Left ventricle myocardium inferior (tissue), 1 donor: ENCODE measurements around the gene SLC35A2. TPM values are rescaled to one million over a fixed set of nuclear protein-coding genes. Genes with fewer than 3 reads are reported as not detected.

Experiments used
- DNase-seq: peaks from one replicate; pipeline ENCODE4 v3.0.0-alpha.2; 2020
- H3K27ac ChIP-seq: fragments of 200-600 bp; replicated peaks from 2 replicates; pipeline ENCODE4 v1.8.0; 2021
- H3K27me3 ChIP-seq: fragments of 200-600 bp; 2 replicates; pipeline ENCODE4 v1.8.0; 2021; ENCODE audit warnings: low read depth
- H3K36me3 ChIP-seq: fragments of 200-600 bp; 2 replicates; pipeline ENCODE4 v1.8.0; 2021
- H3K4me1 ChIP-seq: fragments of 200-600 bp; 2 replicates; pipeline ENCODE4 v1.8.0; 2021
- H3K4me3 ChIP-seq: fragments of 200-600 bp; 2 replicates; pipeline ENCODE4 v1.8.0; 2021; ENCODE audit warnings: mild to moderate bottlenecking, moderate library complexity
- H3K9me3 ChIP-seq: fragments of 200-600 bp; replicated peaks from 2 replicates; pipeline ENCODE4 v1.8.0; 2021
- intact Hi-C: fragments of 100-400 bp; cut with micrococcal nuclease; formaldehyde crosslinking; loops from one replicate; pipeline ENCODE4 v1.11.0; 2022
- total RNA-seq: library from RNA; stranded (reverse); fragmentation: NEBNext Ultra II Directional; extraction: Animal tissue kit (Norgen Biotek cat#: 25700); gene quantifications from one replicate; pipeline ENCODE4 v1.2.1, GENCODE V29; 2021
- TF ChIP-seq, protein P1 (sequence below): fragments of 200-600 bp; IDR thresholded peaks from 2 replicates; pipeline ENCODE4 v1.8.0; 2021; ENCODE audit warnings: antibody characterized with exemption, mild to moderate bottlenecking, borderline replicate concordance
- donor health status: DM: no; HTN: yes; CAD: no; lungs with severe emphysema.

The SLC35A2 gene
- total RNA-seq, 1 donor from 2014 or later = 10.4 TPM

DNA sequence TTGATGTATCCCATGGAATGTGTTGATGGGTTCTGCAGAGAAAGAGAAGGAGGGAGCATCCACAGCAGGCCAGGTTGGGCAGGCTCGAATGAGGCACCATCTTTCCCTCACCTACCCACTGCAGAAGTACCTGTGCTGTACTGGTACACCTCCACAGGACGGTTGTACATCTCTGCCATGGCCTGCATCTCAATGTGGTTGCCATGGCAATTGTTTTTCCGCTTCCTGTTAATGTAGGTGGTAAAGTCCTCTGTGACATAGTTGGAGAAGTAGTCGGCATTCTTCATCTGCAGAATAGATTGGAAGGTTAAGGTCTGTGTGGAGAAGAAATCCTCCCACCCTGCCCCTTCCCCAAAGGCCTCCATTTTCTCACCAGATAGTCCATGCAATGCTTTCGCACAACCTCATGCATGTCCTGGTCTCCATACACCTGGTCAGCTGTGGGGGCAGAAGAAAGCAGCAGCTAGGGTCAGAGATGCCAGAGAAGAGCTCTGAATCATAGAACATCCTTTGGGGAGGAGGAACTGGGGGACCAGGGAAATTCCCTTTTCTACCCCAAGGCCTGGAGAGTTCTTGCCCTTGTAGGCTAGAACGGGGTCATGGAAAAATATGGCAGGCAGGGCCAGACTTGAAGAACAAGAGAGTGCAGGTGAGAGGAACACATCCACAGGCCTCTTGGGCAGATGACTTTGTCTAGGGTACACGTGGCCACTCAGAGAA lies 23.3 kb upstream of the SLC35A2 start:
- H3K9me3 ChIP-seq = no peaks in the 10 kb centered on the region
- H3K4me1 ChIP-seq = peaks cover 22% of the 10 kb centered on the region
- H3K27ac ChIP-seq = no peak overlapping the region
- H3K27me3 ChIP-seq = no peaks in the 10 kb centered on the region
- intact Hi-C loops = no loop called here
- TF ChIP-seq, protein P1, sequence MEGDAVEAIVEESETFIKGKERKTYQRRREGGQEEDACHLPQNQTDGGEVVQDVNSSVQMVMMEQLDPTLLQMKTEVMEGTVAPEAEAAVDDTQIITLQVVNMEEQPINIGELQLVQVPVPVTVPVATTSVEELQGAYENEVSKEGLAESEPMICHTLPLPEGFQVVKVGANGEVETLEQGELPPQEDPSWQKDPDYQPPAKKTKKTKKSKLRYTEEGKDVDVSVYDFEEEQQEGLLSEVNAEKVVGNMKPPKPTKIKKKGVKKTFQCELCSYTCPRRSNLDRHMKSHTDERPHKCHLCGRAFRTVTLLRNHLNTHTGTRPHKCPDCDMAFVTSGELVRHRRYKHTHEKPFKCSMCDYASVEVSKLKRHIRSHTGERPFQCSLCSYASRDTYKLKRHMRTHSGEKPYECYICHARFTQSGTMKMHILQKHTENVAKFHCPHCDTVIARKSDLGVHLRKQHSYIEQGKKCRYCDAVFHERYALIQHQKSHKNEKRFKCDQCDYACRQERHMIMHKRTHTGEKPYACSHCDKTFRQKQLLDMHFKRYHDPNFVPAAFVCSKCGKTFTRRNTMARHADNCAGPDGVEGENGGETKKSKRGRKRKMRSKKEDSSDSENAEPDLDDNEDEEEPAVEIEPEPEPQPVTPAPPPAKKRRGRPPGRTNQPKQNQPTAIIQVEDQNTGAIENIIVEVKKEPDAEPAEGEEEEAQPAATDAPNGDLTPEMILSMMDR = no peak
- H3K36me3 ChIP-seq = peaks cover 29% of the 10 kb centered on the region
- no peak for DNase-seq
- H3K4me3 ChIP-seq = no peak overlapping the region

GRCh38 chrX:48933757-48934156 lies 22.3 kb upstream of the SLC35A2 start:
- Histone ChIP-seq H3K4me3 (no peak overlapping the region), H3K27ac (no peak overlapping the region), H3K36me3 (peaks cover 35% of the 10 kb centered on the region), H3K4me1 (peaks cover 14% of the 10 kb centered on the region), H3K9me3 (no peaks in the 10 kb centered on the region), H3K27me3 (no peaks in the 10 kb centered on the region)
- no peak for DNase-seq
- TF ChIP-seq, protein P1 = no peak
- intact Hi-C loops = no loop called here

DNA sequence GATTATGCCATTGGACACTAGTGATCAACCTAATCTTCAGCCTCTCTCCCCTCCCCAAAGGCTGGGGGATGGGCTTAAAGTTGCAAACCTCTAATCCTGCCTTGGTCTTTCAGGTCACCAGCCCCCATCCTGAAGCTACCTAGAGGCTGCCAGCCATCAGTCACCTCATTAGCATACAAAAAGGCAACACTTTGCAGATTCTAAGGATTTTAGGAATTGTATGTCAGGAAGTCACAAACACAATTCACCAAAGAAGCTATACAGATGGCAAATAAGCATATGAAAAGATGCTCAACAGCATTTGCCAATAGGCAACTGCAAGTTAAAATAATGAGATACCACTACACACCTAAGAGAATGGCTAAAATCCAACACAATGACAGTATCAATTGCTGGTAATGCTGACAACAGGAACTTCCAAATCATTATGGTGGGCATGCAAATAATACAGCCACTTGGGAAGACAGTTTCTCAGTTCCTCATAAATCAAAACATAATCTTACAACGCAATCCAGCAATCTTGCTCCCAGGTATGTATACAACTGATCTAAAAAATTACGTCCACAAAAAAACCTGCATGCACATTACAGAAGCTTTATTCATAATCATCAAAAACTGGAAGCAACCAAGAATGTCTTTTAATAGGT lies 16.4 kb upstream of the SLC35A2 start:
- H3K4me3 ChIP-seq = no peak overlapping the region
- no peaks in the 10 kb centered on the region for H3K27me3 ChIP-seq
- H3K36me3 ChIP-seq = peaks cover 54% of the 10 kb centered on the region
- no peaks in the 10 kb centered on the region for H3K9me3 ChIP-seq
- H3K4me1 ChIP-seq = no peaks in the 10 kb centered on the region
- H3K27ac ChIP-seq = no peak overlapping the region
- intact Hi-C loops = no loop called here
- DNase-seq = no peak
- TF ChIP-seq, protein P1 = no peak

DNA sequence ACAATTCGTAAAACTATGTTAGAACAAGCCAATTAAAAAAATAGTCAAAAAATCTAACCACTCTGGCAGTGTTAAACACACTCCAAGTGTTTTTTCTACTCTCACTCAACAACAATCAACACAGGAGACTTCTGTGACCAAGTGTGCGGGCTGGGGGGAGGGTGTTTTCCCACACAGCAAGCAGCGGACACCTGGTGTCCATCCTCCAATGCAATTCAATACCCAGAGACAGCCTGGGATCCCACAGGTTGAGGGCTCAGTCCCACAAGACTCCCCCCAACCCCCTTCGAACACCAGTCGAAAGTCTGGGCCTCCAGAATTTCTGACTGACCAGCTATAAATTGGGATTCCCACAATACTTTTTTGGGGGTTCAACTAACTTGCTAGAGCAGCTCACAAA lies 15.7 kb upstream of the SLC35A2 start:
- peaks cover 50% of the 10 kb centered on the region for H3K36me3 ChIP-seq

DNA sequence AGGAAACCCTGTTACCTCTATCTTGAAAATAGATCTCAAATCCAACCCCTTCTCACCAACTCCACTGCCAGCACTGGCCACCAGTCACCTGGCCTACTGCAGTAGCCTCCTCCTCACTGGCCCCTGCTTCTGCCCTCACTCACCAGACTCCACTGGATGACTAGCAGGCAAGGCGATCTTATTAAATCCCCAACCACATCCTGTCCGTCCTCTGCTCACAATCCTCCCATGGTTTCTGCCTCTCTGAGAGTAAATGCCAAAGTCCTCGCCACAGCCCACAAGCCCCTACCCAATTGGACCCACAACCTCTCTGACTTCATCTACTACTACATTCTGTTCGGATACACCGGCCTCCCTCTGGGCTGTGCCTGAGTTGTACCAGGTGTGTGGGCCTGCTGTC lies 12.8 kb upstream of the SLC35A2 start:
- H3K9me3 ChIP-seq = no peaks in the 10 kb centered on the region
- TF ChIP-seq, protein P1 = no peak
- no peak for DNase-seq
- H3K27me3 ChIP-seq = no peaks in the 10 kb centered on the region
- no peak overlapping the region for H3K27ac ChIP-seq
- H3K4me1 ChIP-seq = peaks cover 10% of the 10 kb centered on the region
- H3K4me3 ChIP-seq = no peak overlapping the region
- peaks cover 37% of the 10 kb centered on the region for H3K36me3 ChIP-seq
- intact Hi-C loops = no loop called here

More for the DNA sequence above, 15.7 kb upstream of the SLC35A2 start:
- H3K9me3 ChIP-seq = no peaks in the 10 kb centered on the region
- H3K4me1 ChIP-seq = no peaks in the 10 kb centered on the region
- no peak for DNase-seq
- intact Hi-C loops = no loop called here
- TF ChIP-seq, protein P1 = no peak
- H3K27ac ChIP-seq = no peak overlapping the region
- no peaks in the 10 kb centered on the region for H3K27me3 ChIP-seq
- H3K4me3 ChIP-seq = no peak overlapping the region
